Stimulated activated CD4-positive, alpha-beta T cell treated with anti-CD3 and anti-CD28 coated beads, Interleukin-12 subunit alpha, Interleukin-12 subunit beta, amount 100 ng/mL, for 24 hours (primary cell): ENCODE data around the gene FANCI.
"Not testable (repeated sequence)": the region's sequence is repeated elsewhere in the genome, so short reads cannot be mapped to it uniquely, and the experiment has no call there.

ENCODE experiments used
- DNase-seq, 2 experiments: peaks; one replicate each; pipeline ENCODE4 v3.0.0-alpha.2; 2020; ENCODE audit warnings: low read depth in 2 of 2

Gene FANCI

GRCh38 chr15:89225588-89225987 lies 18.2 kb upstream of the FANCI start:
- no peak for DNase-seq

DNA sequence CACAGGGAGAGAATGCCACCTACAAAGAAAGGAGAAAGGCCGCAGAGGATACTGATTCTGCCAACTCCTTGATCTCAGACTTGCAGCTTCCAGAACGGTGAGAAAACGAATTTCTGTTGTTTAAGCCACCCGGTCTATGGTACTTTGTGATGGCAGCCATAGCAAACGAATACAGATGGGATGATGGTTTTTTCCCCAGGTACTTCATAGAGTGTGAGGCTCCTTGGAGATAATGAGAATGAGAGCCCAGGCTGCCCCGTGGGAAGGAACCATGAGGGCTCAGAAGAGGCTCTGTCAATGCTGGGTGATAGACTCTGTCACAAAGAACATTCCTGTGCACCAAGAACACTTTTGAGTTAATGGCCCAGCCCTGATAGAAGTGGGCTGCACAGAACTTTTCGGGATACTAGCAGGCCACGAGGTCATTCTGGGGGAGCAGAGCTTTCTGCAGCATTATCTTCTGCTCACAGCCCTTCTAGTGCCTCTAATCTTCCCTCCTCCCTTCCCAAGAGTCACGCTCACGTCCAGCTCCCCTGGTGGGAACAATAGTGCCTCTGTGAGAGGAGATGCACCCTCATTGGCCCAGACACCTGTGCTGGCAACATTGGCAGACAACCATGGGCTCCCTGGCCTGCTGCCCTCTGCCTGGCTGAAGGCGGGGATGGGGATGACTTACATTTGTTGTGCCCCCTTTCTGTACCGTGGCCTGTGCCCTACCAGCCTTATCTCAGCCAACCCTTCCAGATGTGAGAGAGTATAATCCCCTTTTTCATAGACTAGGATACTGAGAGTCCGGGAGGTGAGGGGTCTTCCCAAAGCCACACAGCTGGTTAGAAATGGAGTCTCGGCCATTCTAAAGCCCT lies 17.2 kb upstream of the FANCI start:
- DNase-seq = no peak

DNA sequence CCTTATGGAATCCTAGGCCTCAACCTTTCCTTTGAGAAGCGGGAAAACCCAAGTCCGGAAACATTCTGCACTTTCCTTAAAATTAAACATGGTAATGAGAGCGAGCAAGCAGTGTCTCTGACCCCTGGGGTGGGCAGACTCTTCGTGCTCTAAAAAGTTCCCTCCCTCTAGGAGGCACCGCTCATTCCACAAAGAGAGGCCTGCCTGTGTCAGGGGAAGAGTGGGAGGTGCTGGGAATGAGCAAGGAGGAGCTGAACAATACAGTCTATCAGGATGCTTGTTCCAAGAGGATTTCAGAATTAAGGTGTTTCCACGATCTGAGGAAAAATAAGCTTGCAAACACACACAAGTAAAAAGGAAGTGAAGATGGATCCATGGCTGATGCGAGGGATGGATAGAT lies 16.4 kb upstream of the FANCI start:
- DNase-seq = no peak

- DNase-seq = no peak
These were observed 13.5 kb upstream of the FANCI start for GRCh38 chr15:89230277-89230676.

GRCh38 chr15:89231832-89232231 lies 11.9 kb upstream of the FANCI start:
- DNase-seq = no peak

DNA sequence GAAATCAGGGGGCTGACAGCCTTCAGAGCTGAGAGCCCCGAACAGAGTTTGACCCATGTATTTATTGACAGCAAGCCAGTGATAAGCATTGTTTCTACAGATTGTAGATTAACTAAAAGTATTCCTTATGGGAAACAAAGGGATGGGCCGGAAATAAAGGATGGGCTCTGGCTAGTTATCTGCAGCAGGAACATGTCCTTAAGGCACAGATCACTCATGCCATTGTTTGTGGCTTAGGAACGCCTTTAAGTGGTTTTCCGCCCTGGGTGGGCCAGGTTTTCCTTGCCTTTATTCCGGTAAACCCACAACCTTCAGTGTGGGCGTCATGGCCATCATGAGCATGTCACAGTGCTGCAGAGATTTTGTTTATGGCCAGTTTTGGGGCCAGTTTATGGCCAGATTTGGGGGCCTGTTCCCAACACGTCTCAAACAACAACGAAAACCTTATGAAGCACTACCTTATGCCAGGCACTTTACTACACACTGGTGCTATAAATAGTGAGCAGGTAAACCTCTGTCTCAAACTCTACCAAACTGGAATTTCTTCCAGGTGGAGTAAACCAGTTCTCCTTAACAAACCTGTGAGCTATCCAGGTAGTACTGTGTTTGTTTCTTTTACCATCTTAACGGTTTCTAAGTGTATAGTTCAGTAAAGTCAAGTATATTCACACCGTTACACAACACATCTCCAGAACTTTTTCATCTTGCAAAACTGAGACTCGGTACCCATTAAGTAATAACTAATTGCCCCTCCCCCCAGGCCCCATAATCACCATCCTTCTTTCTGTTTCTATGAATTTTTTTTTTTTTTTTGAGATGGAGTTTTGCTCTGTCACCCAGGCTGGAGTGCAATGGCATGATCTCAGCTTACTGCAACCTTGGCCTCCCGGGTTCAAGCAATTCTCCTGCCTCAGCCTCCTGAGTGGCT lies 3.6 kb upstream of the FANCI start:
- not testable (repeated sequence) for DNase-seq

GRCh38 chr15:89243046-89243690 lies 611 bp upstream of the FANCI start:
- no peak for DNase-seq

DNA sequence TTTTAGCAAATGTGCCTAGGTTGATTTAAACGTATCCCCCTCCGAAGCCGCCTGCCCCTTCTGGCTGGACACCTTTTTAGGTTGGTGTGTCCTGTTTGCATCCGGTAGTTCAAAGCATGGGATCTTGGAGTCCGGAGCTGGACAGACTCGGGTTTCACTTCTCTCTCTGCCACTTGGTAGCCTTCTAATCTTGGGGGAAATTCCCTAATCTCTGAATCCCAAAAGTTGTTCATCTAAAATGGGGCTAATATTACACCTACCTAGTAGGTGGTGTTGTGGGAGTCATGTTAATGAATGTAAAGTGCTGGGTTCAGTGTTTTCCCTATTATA lies 760 bp downstream of the FANCI start:
- no peak for DNase-seq

DNA sequence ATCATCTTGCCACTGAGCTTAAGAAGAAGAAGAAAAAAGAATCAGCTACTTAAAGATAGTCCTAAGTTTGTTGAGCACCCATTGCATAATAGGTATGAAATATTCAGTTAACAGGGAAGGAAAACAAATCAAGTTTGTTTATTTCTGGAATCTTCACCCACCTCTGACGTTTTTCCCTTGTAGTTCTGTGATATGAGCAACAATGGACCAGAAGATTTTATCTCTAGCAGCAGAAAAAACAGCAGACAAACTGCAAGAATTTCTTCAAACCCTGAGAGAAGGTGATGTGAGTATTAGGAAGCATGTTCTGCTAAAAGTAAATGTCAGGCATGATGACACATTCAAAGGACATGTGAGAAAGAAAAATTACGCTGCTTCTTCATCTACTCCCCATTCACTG lies 3.7 kb downstream of the FANCI start:
- no peak for DNase-seq

DNA sequence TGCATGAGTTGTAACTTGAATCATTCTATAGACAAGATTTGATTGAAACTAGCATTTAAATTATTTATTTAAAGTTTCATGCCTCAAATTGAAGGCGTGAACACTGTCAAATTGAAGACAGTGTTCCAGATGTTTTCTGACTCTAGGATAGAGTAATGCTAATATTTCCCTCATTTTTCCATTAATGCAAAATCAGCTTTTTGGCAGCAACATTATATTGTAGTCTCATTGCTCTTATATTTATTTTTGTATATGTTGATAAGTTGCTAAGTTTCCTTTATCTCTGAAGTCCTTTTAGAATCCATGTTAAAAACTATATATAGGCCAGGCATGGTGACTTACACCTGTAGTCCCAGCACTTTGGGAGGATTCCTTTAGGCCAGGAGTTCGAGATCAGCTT lies 4.8 kb downstream of the FANCI start:
- no peak for DNase-seq

GRCh38 chr15:89250142-89250541 lies 6.4 kb downstream of the FANCI start:
- not testable (repeated sequence) for DNase-seq

DNA sequence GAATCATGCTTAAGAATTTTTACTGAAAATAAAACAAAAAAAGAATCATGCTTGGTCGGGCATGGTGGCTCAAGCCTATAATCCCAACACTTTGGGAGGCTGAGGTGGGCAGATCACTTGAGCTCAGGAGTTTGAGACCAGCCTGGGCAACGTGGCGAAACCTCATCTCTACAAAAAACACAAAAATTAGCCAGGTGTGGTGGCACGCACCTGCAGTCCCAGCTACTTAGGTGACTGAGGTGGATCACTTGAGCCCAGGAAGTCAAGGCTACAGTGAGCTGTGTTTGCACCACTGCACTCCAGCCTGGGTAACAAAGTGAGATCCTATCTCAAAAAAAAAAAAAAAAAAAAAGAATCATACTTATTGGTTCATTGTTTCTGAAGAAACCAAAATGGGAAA lies 33.5 kb downstream of the FANCI start:
- not testable (repeated sequence) for DNase-seq

GRCh38 chr15:89278307-89278706 lies 34.5 kb downstream of the FANCI start:
- DNase-seq = no peak

- DNase-seq = no peak
These were observed 38.9 kb downstream of the FANCI start for GRCh38 chr15:89282631-89283030.

- no peak for DNase-seq
These were observed 39.4 kb downstream of the FANCI start for GRCh38 chr15:89283201-89283600.

GRCh38 chr15:89291934-89292438 lies 48.2 kb downstream of the FANCI start:
- no peak for DNase-seq

GRCh38 chr15:89293012-89293411 lies 49.2 kb downstream of the FANCI start:
- no peak for DNase-seq

GRCh38 chr15:89299896-89300295 lies 56.1 kb downstream of the FANCI start:
- no peak for DNase-seq

- DNase-seq = no peak
These were observed 57.7 kb downstream of the FANCI start for GRCh38 chr15:89301304-89302089.

- DNase-seq = no peak
These were observed 60.2 kb downstream of the FANCI start for GRCh38 chr15:89303986-89304385.

- no peak for DNase-seq
These were observed 61.6 kb downstream of the FANCI start for GRCh38 chr15:89305395-89305794.
